Ovary (tissue), 9 donors: Measurements from ENCODE around the gene GTPBP10. TPM values are rescaled to one million over a fixed set of nuclear protein-coding genes. Genes with fewer than 3 reads are reported as not detected.
A peak's percentile ranks its signal among the peaks of the same experiment; 100 is the strongest.

Experiments
- DNase-seq, 5 donors: peaks; one replicate each; pipeline ENCODE4 v3.0.0-alpha.2; 2019 to 2020
- H3K27ac ChIP-seq, 2 donors: fragments of 200-600 bp; one replicate each; pipeline versions ENCODE4 v1.5.1 to v1.8.0; 2019 to 2022
- H3K27me3 ChIP-seq: fragments of 200-600 bp; one replicate; pipeline ENCODE4 v1.8.0; 2022
- H3K36me3 ChIP-seq: fragments of 200-600 bp; sonication (generic); one replicate; pipeline ENCODE4 v1.5.1; 2019
- H3K4me1 ChIP-seq: one replicate; pipeline ENCODE4 v1.8.1; 2013; ENCODE audit warnings: mild to moderate bottlenecking, moderate library complexity; ENCODE audit not compliant: insufficient read depth
- H3K4me3 ChIP-seq: fragments of 200-600 bp; sonication (generic); one replicate; pipeline ENCODE4 v1.5.1; 2017
- H3K9me3 ChIP-seq, 2 donors: fragments of 200-600 bp in 1 of 2; sonication (generic) in 1 of 2; one replicate each; pipeline versions ENCODE4 v1.5.1 to v1.8.1; 2013 to 2019; ENCODE audit warnings: mild to moderate bottlenecking in 1 of 2, moderate library complexity in 1 of 2
- EP300 ChIP-seq: sonication (generic); formaldehyde crosslinking; IDR thresholded peaks from one replicate; pipeline ENCODE4 v1.6.1; 2017; ENCODE audit warnings: antibody characterized with exemption
- POLR2A ChIP-seq: fragments of 450-650 bp; IDR thresholded peaks from one replicate; pipeline ENCODE4 v1.6.1; 2017; ENCODE audit warnings: antibody characterized with exemption, mild to moderate bottlenecking, moderate library complexity
- WGBS, 3 donors: extraction: QIAGEN DNeasy Blood & Tissue Kit in 1 of 3; methylation state at CpG; one replicate each; pipeline versions ENCODE4 v1.1.5 to v1.1.7; 2013 to 2017; 5-methylcytosine and 5-hydroxymethylcytosine counted together
- intact Hi-C, 4 donors: fragments of 100-400 bp; cut with DNase I; formaldehyde crosslinking; loops; one replicate each; pipeline versions ENCODE4 v1.11.0 to v1.15.1; 2022 to 2023
- polyA plus RNA-seq, 2 donors: library from polyadenylated mRNA; stranded (reverse); fragments of 200-250 nt in 1 of 2; fragments of 350-450 nt in 1 of 2; fragmentation: Illumina TruSeq in 1 of 2; extraction: RNeasy Lipid Tissue Mini Kit (QIAGEN cat#74804) in 1 of 2; gene quantifications; one replicate each; pipeline ENCODE4 v1.2.3, GENCODE V29; 2013 to 2014
- total RNA-seq, 7 donors: library from RNA; depleted of rRNA in 2 of 7; stranded (reverse); fragments of >200 nt in 2 of 7; fragmentation: NEBNext Ultra II Directional in 3 of 7; extraction: Animal tissue kit (Norgen Biotek cat#: 25700) in 3 of 7; gene quantifications; one replicate each; pipeline versions ENCODE4 v1.1.0 to v1.2.4, GENCODE V29; 2016 to 2023
- TF ChIP-seq, protein P1 (sequence below), 3 donors: fragments of 450-650 bp in 2 of 3; fragments of 200-600 bp in 1 of 3; IDR thresholded peaks; one replicate each; pipeline versions ENCODE4 v1.5.1 to v1.8.0; 2016 to 2022; ENCODE audit warnings: antibody characterized with exemption in 3 of 3, mild to moderate bottlenecking in 1 of 3
- donor health status: DM: no; HTN: no; CAD: no; lungs with moderate emphysema.
- donor health status: DM: no; HTN: no; CAD: no.
- donor health status: Bipolar disorder and iron deficiency.
- donor health status: DM: yes; HTN: yes; CAD: no.
- donor health status: DM: no; HTN: no; CAD: no.
- donor health status: DM: yes; HTN: yes; CAD: no.

GTPBP10 gene
- total and polyA plus RNA-seq, 9 donors, result 7.7 to 36.6 (median 23.0) TPM

DNA sequence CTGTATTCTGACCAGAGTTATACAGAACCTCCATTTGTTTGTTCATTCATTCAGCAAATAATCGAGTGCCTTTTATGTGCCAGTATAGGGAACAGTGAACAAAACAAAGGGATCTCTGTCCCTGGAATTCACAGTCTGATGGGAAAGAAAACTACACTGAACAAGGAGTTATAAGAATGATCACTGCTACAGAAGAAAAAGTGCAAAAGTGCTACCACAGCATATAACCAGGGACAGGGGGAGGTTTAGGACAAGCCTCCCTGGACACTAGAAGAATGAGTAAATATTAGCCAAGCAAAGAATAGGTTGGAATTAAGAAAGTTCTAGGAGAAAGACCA lies 60.9 kb downstream of the GTPBP10 start:
- Histone ChIP-seq H3K27ac (no peak overlapping the region), H3K27me3 (no peaks in the 10 kb centered on the region), H3K4me3 (no peak overlapping the region), H3K4me1 (peaks cover 5% of the 10 kb centered on the region), H3K9me3 (no peaks in the 10 kb centered on the region), H3K36me3 (no peaks in the 10 kb centered on the region)
- TF ChIP-seq EP300 (no peak), POLR2A (no peak)
- DNase-seq, result no peak
- intact Hi-C loops, result no loop called here
- WGBS, 3 donors, result 78 to 91% (median 88%) methylated on average over 1 of the region's 1 CpG

DNA sequence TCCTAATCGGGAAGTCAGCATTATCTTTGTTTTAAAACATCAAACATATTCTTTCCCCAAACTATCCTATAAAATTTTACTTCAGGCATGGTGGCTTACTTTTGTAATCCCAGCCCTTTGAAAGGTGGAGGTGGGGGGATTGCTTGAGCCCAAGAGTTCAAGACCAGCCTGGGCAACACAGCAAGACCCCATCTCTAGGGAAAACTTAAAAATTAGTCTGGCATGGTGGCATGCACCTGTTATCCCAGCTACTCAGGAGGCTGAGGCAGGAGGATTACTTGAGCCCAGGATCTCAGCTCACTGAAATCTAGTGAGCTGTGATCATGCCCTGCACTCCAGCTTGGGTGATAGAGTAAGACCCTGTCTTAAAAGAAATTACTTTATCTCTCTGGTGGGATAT lies 61.6 kb downstream of the GTPBP10 start:
- Histone ChIP-seq H3K36me3 (no peaks in the 10 kb centered on the region), H3K27ac (no peak overlapping the region)
- intact Hi-C loops, result no loop called here

DNA sequence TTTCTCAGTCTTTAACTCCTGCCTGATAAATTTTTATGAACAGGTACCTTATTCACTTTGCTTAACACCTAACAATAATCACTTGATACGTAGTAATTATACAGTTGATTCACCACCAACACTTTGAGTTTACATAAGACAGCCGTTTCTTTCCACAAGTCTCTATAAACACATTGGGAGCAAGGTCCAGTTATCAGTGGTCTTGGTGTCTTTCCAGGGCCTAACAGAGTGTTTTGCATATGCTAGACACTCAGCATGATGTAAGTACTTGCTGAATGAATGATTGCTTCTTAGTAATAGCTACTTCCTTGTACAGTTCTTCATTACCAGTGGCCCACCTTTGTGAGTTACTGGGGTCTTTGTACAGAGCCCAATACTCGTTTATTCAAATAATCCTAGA lies 63.2 kb downstream of the GTPBP10 start:
- peaks cover 5% of the 10 kb centered on the region for H3K4me1 ChIP-seq
- H3K27ac ChIP-seq, result peak overlapping the region in 1 of 2 donors; percentile 21
- TF ChIP-seq, protein P1, sequence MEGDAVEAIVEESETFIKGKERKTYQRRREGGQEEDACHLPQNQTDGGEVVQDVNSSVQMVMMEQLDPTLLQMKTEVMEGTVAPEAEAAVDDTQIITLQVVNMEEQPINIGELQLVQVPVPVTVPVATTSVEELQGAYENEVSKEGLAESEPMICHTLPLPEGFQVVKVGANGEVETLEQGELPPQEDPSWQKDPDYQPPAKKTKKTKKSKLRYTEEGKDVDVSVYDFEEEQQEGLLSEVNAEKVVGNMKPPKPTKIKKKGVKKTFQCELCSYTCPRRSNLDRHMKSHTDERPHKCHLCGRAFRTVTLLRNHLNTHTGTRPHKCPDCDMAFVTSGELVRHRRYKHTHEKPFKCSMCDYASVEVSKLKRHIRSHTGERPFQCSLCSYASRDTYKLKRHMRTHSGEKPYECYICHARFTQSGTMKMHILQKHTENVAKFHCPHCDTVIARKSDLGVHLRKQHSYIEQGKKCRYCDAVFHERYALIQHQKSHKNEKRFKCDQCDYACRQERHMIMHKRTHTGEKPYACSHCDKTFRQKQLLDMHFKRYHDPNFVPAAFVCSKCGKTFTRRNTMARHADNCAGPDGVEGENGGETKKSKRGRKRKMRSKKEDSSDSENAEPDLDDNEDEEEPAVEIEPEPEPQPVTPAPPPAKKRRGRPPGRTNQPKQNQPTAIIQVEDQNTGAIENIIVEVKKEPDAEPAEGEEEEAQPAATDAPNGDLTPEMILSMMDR (IDR thresholded peaks at IDR 0.05), result no peak
- no peak for TF ChIP-seq POLR2A
- TF ChIP-seq EP300, result no peak
- intact Hi-C loops, result no loop called here
- no peak for DNase-seq
- H3K9me3 ChIP-seq, result no peaks in the 10 kb centered on the region
- H3K27me3 ChIP-seq, result no peaks in the 10 kb centered on the region
- H3K4me3 ChIP-seq, result no peak overlapping the region
- H3K36me3 ChIP-seq, result no peaks in the 10 kb centered on the region
- 16 to 46% (median 22%) methylated on average over 3 of the region's 3 CpGs for WGBS, 3 donors

More for the DNA sequence above, 61.6 kb downstream of the GTPBP10 start:
- no peak for DNase-seq
- no peak overlapping the region for H3K4me3 ChIP-seq
- TF ChIP-seq POLR2A (no peak), EP300 (no peak)
- TF ChIP-seq, protein P1 (IDR thresholded peaks at IDR 0.05), result no peak
- H3K27me3 ChIP-seq, result no peaks in the 10 kb centered on the region
- H3K4me1 ChIP-seq, result peaks cover 5% of the 10 kb centered on the region
- 89 to 95% (median 93%) methylated on average over 1 of the region's 1 CpG for WGBS, 3 donors
- no peaks in the 10 kb centered on the region for H3K9me3 ChIP-seq

DNA sequence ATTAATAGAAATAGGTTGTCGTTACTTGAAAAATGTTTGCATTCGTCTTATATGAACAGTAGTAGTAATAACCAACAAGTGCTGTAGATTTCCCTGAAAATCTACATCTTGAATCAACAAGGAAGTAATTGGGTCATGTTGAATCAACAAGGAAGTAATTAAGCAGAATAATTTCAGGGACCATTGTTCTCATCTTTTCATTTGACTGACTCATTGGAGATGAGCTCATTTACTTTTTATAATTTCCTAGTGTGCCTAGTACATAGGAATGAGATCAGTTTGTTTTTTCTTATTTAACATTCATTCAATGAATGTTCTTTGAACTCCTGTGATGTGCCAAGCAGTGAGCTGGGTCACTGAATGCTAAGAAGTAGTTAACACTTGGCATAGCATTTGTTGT lies 65.0 kb downstream of the GTPBP10 start:
- peaks cover 1% of the 10 kb centered on the region for H3K4me1 ChIP-seq
- no peak for DNase-seq
- WGBS, 3 donors, result 87 to 94% (median 93%) methylated on average over 2 of the region's 2 CpGs
- intact Hi-C loops, result no loop called here
- TF ChIP-seq, protein P1 (IDR thresholded peaks at IDR 0.05), result no peak
- TF ChIP-seq EP300, result no peak
- no peak for TF ChIP-seq POLR2A
- no peak overlapping the region for H3K4me3 ChIP-seq
- no peak overlapping the region for H3K27ac ChIP-seq
- no peaks in the 10 kb centered on the region for H3K36me3 ChIP-seq
- H3K9me3 ChIP-seq, result no peaks in the 10 kb centered on the region
- no peaks in the 10 kb centered on the region for H3K27me3 ChIP-seq

DNA sequence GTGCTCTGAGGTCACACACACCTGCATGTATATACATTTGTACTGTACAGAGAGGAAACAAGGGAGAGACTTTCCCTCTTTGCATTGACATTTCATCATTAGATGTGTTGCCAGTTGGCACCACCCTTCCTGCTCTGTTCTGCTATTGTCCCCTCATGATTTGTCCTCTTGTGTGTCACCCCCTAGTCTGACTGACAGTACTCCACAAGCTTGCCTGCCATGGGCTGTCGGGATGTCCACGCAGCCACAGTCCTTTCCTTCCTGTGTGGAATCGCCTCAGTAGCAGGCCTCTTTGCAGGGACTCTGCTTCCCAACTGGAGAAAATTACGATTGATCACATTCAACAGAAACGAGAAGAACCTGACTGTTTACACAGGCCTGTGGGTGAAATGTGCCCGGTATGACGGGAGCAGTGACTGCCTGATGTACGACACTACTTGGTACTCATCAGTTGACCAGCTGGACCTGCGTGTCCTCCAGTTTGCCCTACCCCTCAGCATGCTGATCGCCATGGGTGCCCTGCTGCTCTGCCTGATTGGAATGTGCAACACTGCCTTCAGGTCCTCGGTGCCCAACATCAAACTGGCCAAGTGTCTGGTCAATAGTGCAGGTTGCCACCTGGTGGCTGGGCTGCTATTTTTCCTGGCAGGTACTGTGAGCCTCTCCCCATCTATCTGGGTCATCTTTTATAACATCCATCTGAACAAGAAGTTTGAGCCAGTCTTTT lies 66.1 kb downstream of the GTPBP10 start:
- Histone ChIP-seq H3K9me3 (no peaks in the 10 kb centered on the region), H3K4me1 (peaks cover 1% of the 10 kb centered on the region), H3K4me3 (no peak overlapping the region), H3K36me3 (no peaks in the 10 kb centered on the region), H3K27me3 (no peaks in the 10 kb centered on the region), H3K27ac (no peak overlapping the region)
- DNase-seq, result no peak
- TF ChIP-seq, protein P1 (IDR thresholded peaks at IDR 0.05), result no peak
- TF ChIP-seq POLR2A (no peak), EP300 (no peak)
- intact Hi-C loops, result no loop called here
- WGBS, 3 donors, result 89 to 94% (median 92%) methylated on average over 11 of the region's 11 CpGs
